Fibroblast of lung (primary cell): ENCODE results near the gene GABRB3. TPM values are rescaled to one million over a fixed set of nuclear protein-coding genes. Genes with fewer than 3 reads are reported as not detected.

ENCODE experiments used
- DNase-seq, 2 donors: peaks; one replicate each; pipeline versions ENCODE4 v3.0.0 to v3.0.0-alpha.2; 2010; ENCODE audit warnings: low read depth in 2 of 2
- H2AFZ ChIP-seq: 2 replicates; pipeline ENCODE4 v1.5.1; 2012; ENCODE audit warnings: low read length, control low read depth, inconsistent platforms
- H3K27ac ChIP-seq: 2 replicates; pipeline ENCODE4 v1.5.1; 2011; ENCODE audit warnings: low read length, control low read depth; ENCODE audit not compliant: insufficient read depth
- H3K27me3 ChIP-seq: 2 replicates; pipeline ENCODE4 v1.5.1; 2011; ENCODE audit warnings: mild to moderate bottlenecking, low read length; ENCODE audit not compliant: control insufficient read depth, insufficient read depth
- H3K36me3 ChIP-seq: 2 replicates; pipeline ENCODE4 v1.5.1; 2011; ENCODE audit warnings: low read length; ENCODE audit not compliant: control insufficient read depth, insufficient read depth
- H3K4me1 ChIP-seq: 2 replicates; pipeline ENCODE4 v1.5.1; 2011; ENCODE audit warnings: low read length; ENCODE audit not compliant: control insufficient read depth, insufficient read depth; ENCODE audit errors: extremely low read depth
- H3K4me2 ChIP-seq: 2 replicates; pipeline ENCODE4 v1.5.1; 2011; ENCODE audit warnings: low read length, control low read depth; ENCODE audit not compliant: insufficient read depth; ENCODE audit errors: extremely low read depth
- H3K4me3 ChIP-seq, 4 experiments: fragments of 200-600 bp in 1 of 4; sonication (generic) in 1 of 4; replicated peaks in 1 of 4; 2 replicates each; pipeline ENCODE4 v1.5.1; 2011 to 2016; ENCODE audit warnings: low read length in 4 of 4, low read depth in 3 of 4, mild to moderate bottlenecking in 3 of 4, control low read depth in 2 of 4, inconsistent platforms in 1 of 4, mixed read lengths in 1 of 4; ENCODE audit not compliant: insufficient read depth in 1 of 4; ENCODE audit errors: control extremely low read depth in 1 of 4
- H3K79me2 ChIP-seq: 2 replicates; pipeline ENCODE4 v1.5.1; 2012; ENCODE audit warnings: mild to moderate bottlenecking, low read length, inconsistent platforms; ENCODE audit not compliant: control insufficient read depth, insufficient read depth
- H3K9ac ChIP-seq: 2 replicates; pipeline ENCODE4 v1.5.1; 2011; ENCODE audit warnings: mild to moderate bottlenecking, low read length, control low read depth; ENCODE audit not compliant: insufficient read depth
- H3K9me3 ChIP-seq: 2 replicates; pipeline ENCODE4 v1.5.1; 2012; ENCODE audit warnings: low read depth, low read length; ENCODE audit not compliant: control insufficient read depth, insufficient read depth
- H4K20me1 ChIP-seq: 2 replicates; pipeline ENCODE4 v1.5.1; 2011; ENCODE audit warnings: low read length; ENCODE audit not compliant: control insufficient read depth, insufficient read depth; ENCODE audit errors: extremely low read depth
- CTCF ChIP-seq, 2 donors: IDR thresholded peaks in 1 of 2; conservative IDR thresholded peaks in 1 of 2; 1 replicate in 1 of 2; 2 replicates in 1 of 2; pipeline ENCODE4 v1.5.1; 2011 to 2012; ENCODE audit warnings: low read length in 2 of 2, control low read depth in 1 of 2, inconsistent platforms in 1 of 2, low read depth in 1 of 2, mild to moderate bottlenecking in 1 of 2
- EZH2 ChIP-seq: IDR thresholded peaks from 2 replicates; pipeline ENCODE4 v1.5.1; 2012; ENCODE audit warnings: low read length, control low read depth, mild to moderate bottlenecking; ENCODE audit errors: missing control alignments
- polyA plus RNA-seq, 2 donors: library from polyadenylated mRNA; depleted of rRNA in 1 of 2; stranded (reverse) in 1 of 2; unstranded in 1 of 2; fragments of >200 nt; gene quantifications; 2 replicates each; pipeline ENCODE4 v1.2.1, GENCODE V29; 2011 to 2012; ENCODE audit warnings: missing spikeins in 1 of 2
- total RNA-seq: library from RNA; depleted of rRNA; stranded (reverse); fragments of >200 nt; gene quantifications from 2 replicates; pipeline ENCODE4 v1.2.1, GENCODE V29; 2014

Gene GABRB3
- total and polyA plus RNA-seq, 2 donors (not counting 1 experiment from before 2014, with no cell fraction given), result 1.1 to 1.5 TPM

GRCh38 chr15:26615188-26615926, 157.5 kb downstream of the GABRB3 start:
- Histone ChIP-seq H4K20me1 (no peaks in the 10 kb centered on the region), H3K4me1 (no peaks in the 10 kb centered on the region), H3K4me3 (no peak overlapping the region), H3K27ac (no peak overlapping the region), H2AFZ (no peak overlapping the region), H3K9me3 (no peaks in the 10 kb centered on the region), H3K4me2 (no peak overlapping the region), H3K36me3 (no peaks in the 10 kb centered on the region), H3K27me3 (no peaks in the 10 kb centered on the region), H3K9ac (no peak overlapping the region), H3K79me2 (no peaks in the 10 kb centered on the region)
- DNase-seq, result no peak
- TF ChIP-seq EZH2 (no peak), CTCF (conservative IDR thresholded peaks at IDR 0.05 in 1 of 2, IDR thresholded peaks at IDR 0.05 in 1 of 2; ENCODE audit: low read depth in 1 of 2, low read length in 2 of 2) (no peak)

GRCh38 chr15:26614734-26615133, 158.1 kb downstream of the GABRB3 start:
- Histone ChIP-seq H3K4me3 (no peak overlapping the region), H3K79me2 (no peaks in the 10 kb centered on the region), H3K36me3 (no peaks in the 10 kb centered on the region), H3K4me2 (no peak overlapping the region), H3K9me3 (no peaks in the 10 kb centered on the region), H3K4me1 (no peaks in the 10 kb centered on the region), H2AFZ (no peak overlapping the region), H3K27ac (no peak overlapping the region), H3K27me3 (no peaks in the 10 kb centered on the region), H4K20me1 (no peaks in the 10 kb centered on the region), H3K9ac (no peak overlapping the region)
- TF ChIP-seq EZH2 (no peak), CTCF (conservative IDR thresholded peaks at IDR 0.05 in 1 of 2, IDR thresholded peaks at IDR 0.05 in 1 of 2; ENCODE audit: low read depth in 1 of 2, low read length in 2 of 2) (no peak)
- DNase-seq, result no peak

GRCh38 chr15:26598704-26599103, 174.2 kb downstream of the GABRB3 start:
- no peaks in the 10 kb centered on the region for H3K79me2 ChIP-seq

More at GRCh38 chr15:26598704-26599103, 174.2 kb downstream of the GABRB3 start:
- no peaks in the 10 kb centered on the region for H3K36me3 ChIP-seq
- H3K4me1 ChIP-seq, result no peaks in the 10 kb centered on the region
- DNase-seq, result no peak
- H4K20me1 ChIP-seq, result no peaks in the 10 kb centered on the region
- H3K27ac ChIP-seq, result no peak overlapping the region
- no peaks in the 10 kb centered on the region for H3K27me3 ChIP-seq
- H3K4me2 ChIP-seq, result no peak overlapping the region
- TF ChIP-seq CTCF (conservative IDR thresholded peaks at IDR 0.05 in 1 of 2, IDR thresholded peaks at IDR 0.05 in 1 of 2; ENCODE audit: low read depth in 1 of 2, low read length in 2 of 2) (no peak), EZH2 (no peak)
- H2AFZ ChIP-seq, result no peak overlapping the region
- no peaks in the 10 kb centered on the region for H3K9me3 ChIP-seq
- H3K9ac ChIP-seq, result no peak overlapping the region
- H3K4me3 ChIP-seq, result no peak overlapping the region
